HG03575 (cell line): ENCODE measurements around the gene MRAP2.
"Not testable (repeated sequence)": the region's sequence is repeated elsewhere in the genome, so short reads cannot be mapped to it uniquely, and the experiment has no call there.

Experiments used
- ATAC-seq: cut with Tn5 transposase; IDR thresholded peaks from one replicate; pipeline ENCODE4 v1.9.1; 2021; ENCODE audit not compliant: unreplicated experiment, insufficient number of reproducible peaks, low FRiP score; ENCODE audit errors: extremely low read depth

The MRAP2 gene

DNA sequence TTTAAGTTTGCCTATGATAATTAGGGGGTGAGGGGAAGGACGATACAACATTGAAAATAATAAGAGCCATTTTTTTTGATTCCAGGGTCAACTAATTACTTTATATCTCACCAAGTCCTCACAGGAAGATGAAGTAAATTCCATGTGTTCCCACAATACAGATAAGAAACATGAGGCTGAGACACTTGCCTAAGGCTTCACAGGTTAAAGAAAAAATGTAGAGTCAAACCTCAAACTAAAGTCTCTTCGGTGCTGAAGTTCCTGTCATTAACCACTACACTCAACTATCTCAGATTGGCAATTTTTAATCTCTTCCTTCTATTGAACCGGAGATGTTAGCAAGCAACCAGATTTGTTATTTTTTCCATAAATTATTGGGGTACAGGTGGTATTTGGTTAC, 33.0 kb downstream of the MRAP2 start:
- ATAC-seq: no peak

GRCh38 chr6:84068873-84069272, 35.3 kb downstream of the MRAP2 start:
- not testable (repeated sequence) for ATAC-seq

GRCh38 chr6:84072442-84072997, 38.9 kb downstream of the MRAP2 start:
- ATAC-seq: no peak

GRCh38 chr6:84074988-84075781, 41.6 kb downstream of the MRAP2 start:
- no peak for ATAC-seq

GRCh38 chr6:84077645-84078044, 44.1 kb downstream of the MRAP2 start:
- ATAC-seq: no peak

GRCh38 chr6:84078335-84078734, 44.8 kb downstream of the MRAP2 start:
- no peak for ATAC-seq

- ATAC-seq: no peak
Measured at GRCh38 chr6:84081222-84081621, 47.6 kb downstream of the MRAP2 start.

DNA sequence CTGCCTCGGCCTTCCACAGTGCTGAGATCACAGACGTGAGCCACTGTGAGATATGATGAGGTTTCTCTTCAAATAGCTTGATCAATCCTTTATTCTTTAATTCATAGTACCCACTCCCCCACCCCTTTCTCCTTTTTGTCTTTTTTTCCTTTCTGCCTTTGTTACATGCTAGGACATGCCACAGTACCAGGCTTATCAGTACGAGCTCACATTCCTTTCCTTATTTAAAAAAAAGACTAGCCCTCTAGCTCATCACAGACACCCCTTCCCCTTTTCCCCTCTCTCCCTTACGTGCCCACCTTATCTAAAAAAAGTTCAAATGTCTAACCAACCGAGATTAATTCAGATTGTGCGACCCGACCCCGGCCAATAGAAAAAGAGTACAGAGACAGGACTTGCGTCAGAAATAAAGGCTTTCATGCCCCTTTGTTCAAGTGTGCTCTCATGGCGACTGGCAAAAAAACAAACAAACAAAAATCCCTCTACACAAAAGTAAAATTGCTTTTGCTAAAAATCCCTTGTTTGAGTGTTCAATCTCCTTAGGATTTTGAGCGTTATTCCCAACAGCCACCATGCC, 49.2 kb downstream of the MRAP2 start:
- no peak for ATAC-seq

DNA sequence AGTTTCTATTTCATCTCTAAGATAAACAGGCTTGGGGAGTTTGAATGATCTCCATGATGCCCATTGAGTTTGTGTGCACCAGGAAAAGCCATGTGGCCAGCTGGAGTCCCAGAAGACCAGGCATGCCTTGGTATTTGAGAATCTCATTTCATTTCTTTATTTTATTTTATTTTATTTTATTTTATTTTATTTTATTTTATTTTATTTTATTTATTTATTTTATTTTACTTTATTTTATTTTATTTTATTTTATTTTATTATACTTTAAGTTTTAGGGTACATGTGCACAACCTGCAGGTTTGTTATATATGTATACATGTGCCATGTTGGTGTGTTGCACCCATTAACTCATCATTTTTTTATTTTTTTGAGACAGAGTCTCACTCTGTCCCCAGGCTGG, 51.1 kb downstream of the MRAP2 start:
- not testable (repeated sequence) for ATAC-seq

DNA sequence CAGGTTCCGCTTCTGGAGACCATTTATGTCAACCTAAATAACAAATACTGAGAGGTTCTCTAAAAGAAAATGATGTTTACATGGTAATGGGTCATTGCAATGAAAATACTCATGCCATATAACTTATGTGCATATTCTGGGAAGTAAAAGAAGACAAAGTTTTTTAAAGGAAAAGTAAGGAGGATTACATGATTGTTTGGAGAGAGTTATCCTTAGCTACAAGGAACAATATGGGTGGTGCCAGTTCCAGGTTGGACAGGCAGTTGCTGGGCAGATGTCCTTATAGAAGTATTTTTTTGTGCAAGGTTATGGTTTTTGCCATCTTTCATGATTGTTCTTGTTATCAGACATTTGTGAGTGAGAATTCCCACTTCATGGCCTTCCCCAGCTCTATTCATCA, 52.5 kb downstream of the MRAP2 start:
- no peak for ATAC-seq

DNA sequence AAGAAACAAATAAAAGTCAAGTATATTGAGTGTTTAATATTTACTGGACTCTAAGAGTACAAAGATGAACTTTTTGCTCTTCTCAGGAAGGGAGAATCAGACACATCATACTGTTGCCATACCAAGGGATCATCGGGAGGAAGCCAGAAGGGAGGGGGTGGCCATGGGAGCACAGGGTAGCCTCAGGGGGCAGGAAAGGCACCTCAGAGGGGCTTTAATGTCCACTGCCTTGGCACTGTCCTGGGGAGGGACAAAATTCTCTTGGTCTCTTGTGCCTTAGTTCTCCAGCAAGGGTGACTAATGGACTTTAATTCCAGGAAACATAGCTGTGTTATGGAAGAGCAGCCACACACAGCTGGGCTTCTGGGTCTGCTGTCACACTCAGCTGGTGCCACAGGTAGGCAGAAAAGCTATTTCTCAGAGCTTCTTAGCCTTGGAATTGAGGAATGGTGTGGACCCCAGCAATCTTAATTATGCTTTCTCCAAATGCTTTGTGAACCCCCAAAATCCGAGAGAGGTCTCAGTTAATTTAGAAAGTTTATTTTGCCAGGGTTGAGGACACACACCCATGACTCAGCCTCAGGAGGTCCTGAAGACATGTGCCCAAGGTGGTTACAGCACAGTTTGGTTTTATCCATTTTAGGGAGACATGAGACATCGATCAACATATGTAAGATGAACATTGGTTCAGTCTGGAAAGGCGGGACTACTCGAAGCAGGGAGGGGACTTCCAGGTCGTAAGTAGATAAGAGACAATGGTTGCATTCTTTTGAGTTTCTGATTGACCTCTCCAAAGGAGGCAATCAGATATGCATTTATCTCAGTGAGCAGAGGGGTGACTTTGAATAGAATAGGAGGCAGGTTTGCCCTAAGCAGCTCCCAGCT, 53.2 kb downstream of the MRAP2 start:
- no peak for ATAC-seq

GRCh38 chr6:84089081-84089480, 55.5 kb downstream of the MRAP2 start:
- no peak for ATAC-seq

DNA sequence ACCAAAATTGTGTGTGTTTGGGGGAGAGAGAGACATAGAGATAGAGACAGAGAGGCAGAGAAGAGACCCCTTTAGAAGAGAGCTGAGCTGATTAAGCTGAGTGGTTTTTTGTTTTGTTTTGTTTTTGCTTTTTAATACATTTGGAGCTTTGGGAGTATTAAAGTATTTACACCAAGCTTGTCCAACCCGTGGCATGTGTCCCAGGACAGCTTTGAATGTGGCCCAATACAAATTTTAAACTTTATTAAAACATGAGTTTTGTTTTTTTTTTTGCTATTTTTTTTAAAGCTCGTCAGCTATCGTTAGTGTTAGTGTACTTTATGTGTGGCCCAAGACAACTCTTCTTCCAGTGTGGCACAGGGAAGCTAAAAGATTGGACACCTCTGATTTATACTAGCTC, 56.0 kb downstream of the MRAP2 start:
- ATAC-seq: no peak

- no peak for ATAC-seq
Measured at GRCh38 chr6:84093441-84094435, 60.2 kb downstream of the MRAP2 start.

DNA sequence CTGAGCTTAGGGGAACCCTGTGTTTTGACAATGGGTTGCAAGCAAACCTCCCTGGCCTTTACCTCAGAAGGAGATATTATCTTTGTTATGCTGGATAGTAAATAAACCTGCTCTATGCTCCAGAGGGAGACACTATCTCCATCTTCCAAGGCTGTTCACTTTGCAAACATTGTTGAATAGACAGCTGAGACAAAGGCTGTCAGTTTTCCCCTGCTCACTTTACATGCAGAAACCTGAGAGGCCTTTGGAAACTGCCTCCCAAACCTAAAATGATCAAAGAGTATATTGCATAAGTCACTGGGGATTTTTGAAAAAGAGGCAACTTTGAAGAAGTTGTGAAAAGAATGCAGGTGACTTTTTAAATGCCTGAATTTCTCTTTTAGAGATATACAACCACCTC, 61.6 kb downstream of the MRAP2 start:
- no peak for ATAC-seq

GRCh38 chr6:84103029-84103428, 69.5 kb downstream of the MRAP2 start:
- no peak for ATAC-seq

- not testable (repeated sequence) for ATAC-seq
Measured at GRCh38 chr6:84105215-84105924, 71.8 kb downstream of the MRAP2 start.

DNA sequence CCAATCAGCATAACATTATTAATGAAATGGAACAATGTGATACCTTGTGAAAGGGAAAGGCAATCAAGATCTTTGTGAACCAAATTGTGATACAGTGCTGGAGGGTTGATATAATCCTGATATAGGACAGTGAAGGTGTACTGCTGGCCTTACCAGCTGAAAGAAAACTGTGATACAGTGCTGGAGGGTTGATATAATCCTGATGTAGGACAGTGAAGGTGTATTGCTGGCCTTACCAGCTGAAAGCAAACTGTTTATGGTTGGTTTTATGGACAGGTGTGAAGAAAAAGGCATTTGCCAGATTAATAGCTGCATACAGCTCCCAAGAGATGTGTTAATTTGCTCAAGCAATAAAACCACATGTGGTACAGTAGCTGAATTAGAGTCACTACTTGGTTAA, 73.9 kb downstream of the MRAP2 start:
- ATAC-seq: no peak
